Activated B cell treated with CpG ODN at 0.5 μM for 24 hours (primary cell): ENCODE data around the gene FES. TPM values are rescaled to one million over a fixed set of nuclear protein-coding genes. Genes with fewer than 3 reads are reported as not detected.

Experiments
- ATAC-seq: fragments of 200-7000 bp; cut with Tn5 transposase; one replicate; pipeline ENCODE4 v1.10.0; 2021; ENCODE audit warnings: low read depth, mild to moderate bottlenecking, moderate library complexity
- CTCF ChIA-PET: fragments of 350-600 bp; sonication (Branson Sonifier 250); formaldehyde crosslinking; loops from one replicate; lab custom pipeline; 2021; ENCODE audit warnings: antibody characterized with exemption; lab: Charles Lee
- POLR2A ChIA-PET: fragments of 350-600 bp; sonication (Branson Sonifier 250); formaldehyde crosslinking; loops from one replicate; lab custom pipeline; 2021; ENCODE audit warnings: antibody characterized with exemption; lab: Charles Lee
- DNase-seq: peaks from one replicate; pipeline ENCODE4 v3.0.0; 2022
- H3K27ac Mint-ChIP-seq: one replicate; pipeline ENCODE4 v1.8.0; 2020; ENCODE audit warnings: mixed read lengths
- H3K27me3 Mint-ChIP-seq: one replicate; pipeline ENCODE4 v1.8.0; 2021; ENCODE audit warnings: mixed read lengths
- H3K36me3 Mint-ChIP-seq: one replicate; pipeline ENCODE4 v1.8.0; 2021; ENCODE audit warnings: low read depth, mixed read lengths
- H3K4me1 Mint-ChIP-seq: one replicate; pipeline ENCODE4 v1.8.0; 2021; ENCODE audit warnings: mixed read lengths
- H3K4me3 Mint-ChIP-seq: one replicate; pipeline ENCODE4 v1.8.0; 2020; ENCODE audit warnings: mild to moderate bottlenecking, mixed read lengths
- H3K9me3 Mint-ChIP-seq: one replicate; pipeline ENCODE4 v1.8.0; 2020; ENCODE audit warnings: mixed read lengths
- intact Hi-C: fragments of 100-400 bp; cut with micrococcal nuclease; formaldehyde crosslinking; loops from one replicate; pipeline ENCODE4 v1.15.1; 2024
- total RNA-seq: library from RNA; stranded (reverse); gene quantifications from 2 replicates; pipeline ENCODE4 v1.2.3, GENCODE V29; 2022
- TF ChIP-seq, protein P1 (sequence below): fragments of 200-600 bp; IDR thresholded peaks from one replicate; pipeline ENCODE4 v1.8.0; 2022; ENCODE audit warnings: antibody characterized with exemption, mild to moderate bottlenecking

FES gene
- total RNA-seq, 1 donor from 2014 or later = 27.4 TPM

GRCh38 chr15:90880381-90881145 lies 3.7 kb upstream of the FES start:
- Mint-ChIP-seq H3K9me3 (no peaks in the 10 kb centered on the region), H3K27me3 (no peaks in the 10 kb centered on the region), H3K36me3 (peaks cover 49% of the 10 kb centered on the region), H3K4me1 (peaks cover 21% of the 10 kb centered on the region), H3K4me3 (no peak overlapping the region), H3K27ac (no peak overlapping the region)
- TF ChIP-seq, protein P1, sequence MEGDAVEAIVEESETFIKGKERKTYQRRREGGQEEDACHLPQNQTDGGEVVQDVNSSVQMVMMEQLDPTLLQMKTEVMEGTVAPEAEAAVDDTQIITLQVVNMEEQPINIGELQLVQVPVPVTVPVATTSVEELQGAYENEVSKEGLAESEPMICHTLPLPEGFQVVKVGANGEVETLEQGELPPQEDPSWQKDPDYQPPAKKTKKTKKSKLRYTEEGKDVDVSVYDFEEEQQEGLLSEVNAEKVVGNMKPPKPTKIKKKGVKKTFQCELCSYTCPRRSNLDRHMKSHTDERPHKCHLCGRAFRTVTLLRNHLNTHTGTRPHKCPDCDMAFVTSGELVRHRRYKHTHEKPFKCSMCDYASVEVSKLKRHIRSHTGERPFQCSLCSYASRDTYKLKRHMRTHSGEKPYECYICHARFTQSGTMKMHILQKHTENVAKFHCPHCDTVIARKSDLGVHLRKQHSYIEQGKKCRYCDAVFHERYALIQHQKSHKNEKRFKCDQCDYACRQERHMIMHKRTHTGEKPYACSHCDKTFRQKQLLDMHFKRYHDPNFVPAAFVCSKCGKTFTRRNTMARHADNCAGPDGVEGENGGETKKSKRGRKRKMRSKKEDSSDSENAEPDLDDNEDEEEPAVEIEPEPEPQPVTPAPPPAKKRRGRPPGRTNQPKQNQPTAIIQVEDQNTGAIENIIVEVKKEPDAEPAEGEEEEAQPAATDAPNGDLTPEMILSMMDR = no peak
- intact Hi-C loops = no loop called here
- DNase-seq (no peak), ATAC-seq (no peak)
- CTCF ChIA-PET = no interaction called here
- POLR2A ChIA-PET = no interaction called here

DNA sequence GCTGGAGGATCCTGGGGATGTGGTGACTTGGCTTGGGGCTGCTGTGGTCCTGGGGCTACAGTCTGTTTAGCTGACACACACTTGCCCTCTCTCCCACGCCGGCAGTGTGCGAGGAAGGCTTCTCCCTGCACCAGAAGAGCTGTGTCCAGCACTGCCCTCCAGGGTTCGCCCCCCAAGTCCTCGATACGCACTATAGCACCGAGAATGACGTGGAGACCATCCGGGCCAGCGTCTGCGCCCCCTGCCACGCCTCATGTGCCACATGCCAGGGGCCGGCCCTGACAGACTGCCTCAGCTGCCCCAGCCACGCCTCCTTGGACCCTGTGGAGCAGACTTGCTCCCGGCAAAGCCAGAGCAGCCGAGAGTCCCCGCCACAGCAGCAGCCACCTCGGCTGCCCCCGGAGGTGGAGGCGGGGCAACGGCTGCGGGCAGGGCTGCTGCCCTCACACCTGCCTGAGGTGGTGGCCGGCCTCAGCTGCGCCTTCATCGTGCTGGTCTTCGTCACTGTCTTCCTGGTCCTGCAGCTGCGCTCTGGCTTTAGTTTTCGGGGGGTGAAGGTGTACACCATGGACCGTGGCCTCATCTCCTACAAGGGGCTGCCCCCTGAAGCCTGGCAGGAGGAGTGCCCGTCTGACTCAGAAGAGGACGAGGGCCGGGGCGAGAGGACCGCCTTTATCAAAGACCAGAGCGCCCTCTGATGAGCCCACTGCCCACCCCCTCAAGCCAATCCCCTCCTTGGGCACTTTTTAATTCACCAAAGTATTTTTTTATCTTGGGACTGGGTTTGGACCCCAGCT lies 2.9 kb upstream of the FES start:
- DNase-seq (no peak), ATAC-seq (no peak)
- POLR2A ChIA-PET = interaction anchor here (0.7 to 1.0 kb wide), 2 partner anchors 54 to 164 kb away, joined by 4 to 6 read pairs; partner anchors contain the start of gene BLM
- intact Hi-C loops = no loop called here
- Mint-ChIP-seq H3K4me1 (peaks cover 28% of the 10 kb centered on the region), H3K4me3 (no peak overlapping the region), H3K36me3 (peaks cover 46% of the 10 kb centered on the region), H3K9me3 (no peaks in the 10 kb centered on the region), H3K27ac (no peak overlapping the region), H3K27me3 (no peaks in the 10 kb centered on the region)
- CTCF ChIA-PET = interaction anchor here (1.1 kb wide), 1 partner anchor 233 kb away, joined by 3 read pairs; no protein-coding TSS in a partner anchor
- TF ChIP-seq, protein P1 = no peak

DNA sequence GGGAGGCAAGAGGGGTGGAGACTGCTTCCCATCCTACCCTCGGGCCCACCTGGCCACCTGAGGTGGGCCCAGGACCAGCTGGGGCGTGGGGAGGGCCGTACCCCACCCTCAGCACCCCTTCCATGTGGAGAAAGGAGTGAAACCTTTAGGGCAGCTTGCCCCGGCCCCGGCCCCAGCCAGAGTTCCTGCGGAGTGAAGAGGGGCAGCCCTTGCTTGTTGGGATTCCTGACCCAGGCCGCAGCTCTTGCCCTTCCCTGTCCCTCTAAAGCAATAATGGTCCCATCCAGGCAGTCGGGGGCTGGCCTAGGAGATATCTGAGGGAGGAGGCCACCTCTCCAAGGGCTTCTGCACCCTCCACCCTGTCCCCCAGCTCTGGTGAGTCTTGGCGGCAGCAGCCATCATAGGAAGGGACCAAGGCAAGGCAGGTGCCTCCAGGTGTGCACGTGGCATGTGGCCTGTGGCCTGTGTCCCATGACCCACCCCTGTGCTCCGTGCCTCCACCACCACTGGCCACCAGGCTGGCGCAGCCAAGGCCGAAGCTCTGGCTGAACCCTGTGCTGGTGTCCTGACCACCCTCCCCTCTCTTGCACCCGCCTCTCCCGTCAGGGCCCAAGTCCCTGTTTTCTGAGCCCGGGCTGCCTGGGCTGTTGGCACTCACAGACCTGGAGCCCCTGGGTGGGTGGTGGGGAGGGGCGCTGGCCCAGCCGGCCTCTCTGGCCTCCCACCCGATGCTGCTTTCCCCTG lies 2.2 kb upstream of the FES start:
- no peak for ATAC-seq
- H3K27me3 Mint-ChIP-seq = no peaks in the 10 kb centered on the region
- POLR2A ChIA-PET = interaction anchor here (0.7 to 1.0 kb wide), 2 partner anchors 53 to 165 kb away, joined by 4 to 6 read pairs; partner anchors contain the start of gene BLM
- H3K36me3 Mint-ChIP-seq = peaks cover 39% of the 10 kb centered on the region
- H3K27ac Mint-ChIP-seq = no peak overlapping the region
- TF ChIP-seq, protein P1 = no peak
- no peaks in the 10 kb centered on the region for H3K9me3 Mint-ChIP-seq
- intact Hi-C loops = no loop called here
- no peak for DNase-seq
- H3K4me3 Mint-ChIP-seq = no peak overlapping the region
- CTCF ChIA-PET = interaction anchor here (1.1 kb wide), 1 partner anchor 234 kb away, joined by 3 read pairs; no protein-coding TSS in a partner anchor
- H3K4me1 Mint-ChIP-seq = peaks cover 28% of the 10 kb centered on the region

GRCh38 chr15:90882781-90883525 lies 1.4 kb upstream of the FES start:
- H3K4me3 Mint-ChIP-seq = peak overlapping the region; percentile 11
- ChIA-PET POLR2A (interaction anchor here (1.6 to 3.6 kb wide), 3 partner anchors 14 to 64 kb away, joined by 5 to 18 read pairs (median 5); no protein-coding TSS in a partner anchor), CTCF (interaction anchor here (4.3 to 4.6 kb wide), 2 partner anchors 49 to 65 kb away, joined by 42 to 55 read pairs; partner anchors contain the start of genes HDDC3 and UNC45A)
- DNase-seq (no peak), ATAC-seq (no peak)
- peaks cover 35% of the 10 kb centered on the region for H3K36me3 Mint-ChIP-seq
- H3K4me1 Mint-ChIP-seq = peaks cover 31% of the 10 kb centered on the region
- intact Hi-C loops = no loop called here
- H3K9me3 Mint-ChIP-seq = no peaks in the 10 kb centered on the region
- H3K27me3 Mint-ChIP-seq = no peaks in the 10 kb centered on the region
- no peak overlapping the region for H3K27ac Mint-ChIP-seq
- TF ChIP-seq, protein P1 = no peak
